ENCODE data around the gene ATG4D. TPM values are rescaled to one million over a fixed set of nuclear protein-coding genes. Genes with fewer than 3 reads are reported as not detected.

ATG4D gene
- total and polyA plus RNA-seq, 2 experiments from 2014 or later: 15.1 to 55.5 TPM

DNA sequence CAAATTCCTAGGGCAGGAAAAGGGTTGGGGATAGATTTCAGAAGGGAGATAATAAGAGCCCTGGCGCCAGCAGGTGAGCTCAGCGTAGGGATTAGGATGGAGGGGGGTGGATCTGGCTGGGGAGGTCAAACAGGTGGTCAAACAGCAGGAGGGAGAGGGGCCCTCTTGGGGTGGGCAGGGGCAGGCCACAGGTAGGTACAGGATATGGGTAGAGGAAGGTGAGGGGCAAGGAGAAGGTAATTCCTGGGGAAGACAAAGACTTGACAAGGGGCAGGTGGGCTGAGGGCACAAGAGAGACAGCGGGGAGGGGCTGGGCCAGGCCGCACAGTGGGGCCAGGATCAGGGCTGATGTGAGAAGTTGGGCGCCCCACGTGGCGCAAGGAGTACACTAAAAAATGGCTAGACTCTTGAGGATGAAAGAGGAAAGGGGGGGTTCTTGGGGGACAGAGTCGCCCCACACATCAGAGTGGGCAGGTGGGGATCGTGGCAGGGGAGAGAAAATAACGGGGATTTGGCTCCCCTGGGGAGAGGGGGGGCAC, 21.4 kb downstream of the ATG4D start:
- H3K36me3 ChIP-seq (ENCODE audit: insufficient read depth): 0 out of 2 replicates have a peak, but pooled peaks cover 11% of the 10 kb centered on the region
- peak overlapping the region; percentile 87 for H3K27ac ChIP-seq (ENCODE audit: low read depth)
- peak; percentile 75 for DNase-seq (ENCODE audit: low spot score)
- H3K9me2 ChIP-seq (ENCODE audit: insufficient read depth): no peaks in the 10 kb centered on the region
- H3K4me2 ChIP-seq: peak overlapping the region; percentile 93
- peaks cover 29% of the 10 kb centered on the region for H3F3A ChIP-seq (replicated peaks; ENCODE audit: low read depth)
- peak overlapping the region; percentile 94 for H3K4me3 Mint-ChIP-seq
- peaks cover 42% of the 10 kb centered on the region for H3K36me3 Mint-ChIP-seq (ENCODE audit: low read depth)
- H3K9me3 Mint-ChIP-seq: peaks cover 2% of the 10 kb centered on the region; the same call in 2 of the 3 replicates
- H3K27me3 ChIP-seq (ENCODE audit: insufficient read depth): no peaks in the 10 kb centered on the region
- peaks cover 31% of the 10 kb centered on the region for H3K4me1 Mint-ChIP-seq
- TF ChIP-seq, protein P1, sequence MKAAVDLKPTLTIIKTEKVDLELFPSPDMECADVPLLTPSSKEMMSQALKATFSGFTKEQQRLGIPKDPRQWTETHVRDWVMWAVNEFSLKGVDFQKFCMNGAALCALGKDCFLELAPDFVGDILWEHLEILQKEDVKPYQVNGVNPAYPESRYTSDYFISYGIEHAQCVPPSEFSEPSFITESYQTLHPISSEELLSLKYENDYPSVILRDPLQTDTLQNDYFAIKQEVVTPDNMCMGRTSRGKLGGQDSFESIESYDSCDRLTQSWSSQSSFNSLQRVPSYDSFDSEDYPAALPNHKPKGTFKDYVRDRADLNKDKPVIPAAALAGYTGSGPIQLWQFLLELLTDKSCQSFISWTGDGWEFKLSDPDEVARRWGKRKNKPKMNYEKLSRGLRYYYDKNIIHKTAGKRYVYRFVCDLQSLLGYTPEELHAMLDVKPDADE (IDR thresholded peaks at IDR 0.05): no peak
- TF ChIP-seq STAT1 (IDR thresholded peaks at IDR 0.05; ENCODE audit: unreplicated experiment) (no peak), NANOG (IDR thresholded peaks at IDR 0.05; ENCODE audit: borderline replicate concordance) (no peak), EZH2 (IDR thresholded peaks at IDR 0.05; ENCODE audit: low read depth, unreplicated experiment) (no peak), JUNB (IDR thresholded peaks at IDR 0.05; ENCODE audit: unreplicated experiment) (no peak), REST (IDR thresholded peaks at IDR 0.05; ENCODE audit: unreplicated experiment) (no peak), CREB1 (CRISPR knock-in tag; IDR thresholded peaks at IDR 0.05; ENCODE audit: low read depth) (no peak)
- TF ChIP-seq, protein P2, sequence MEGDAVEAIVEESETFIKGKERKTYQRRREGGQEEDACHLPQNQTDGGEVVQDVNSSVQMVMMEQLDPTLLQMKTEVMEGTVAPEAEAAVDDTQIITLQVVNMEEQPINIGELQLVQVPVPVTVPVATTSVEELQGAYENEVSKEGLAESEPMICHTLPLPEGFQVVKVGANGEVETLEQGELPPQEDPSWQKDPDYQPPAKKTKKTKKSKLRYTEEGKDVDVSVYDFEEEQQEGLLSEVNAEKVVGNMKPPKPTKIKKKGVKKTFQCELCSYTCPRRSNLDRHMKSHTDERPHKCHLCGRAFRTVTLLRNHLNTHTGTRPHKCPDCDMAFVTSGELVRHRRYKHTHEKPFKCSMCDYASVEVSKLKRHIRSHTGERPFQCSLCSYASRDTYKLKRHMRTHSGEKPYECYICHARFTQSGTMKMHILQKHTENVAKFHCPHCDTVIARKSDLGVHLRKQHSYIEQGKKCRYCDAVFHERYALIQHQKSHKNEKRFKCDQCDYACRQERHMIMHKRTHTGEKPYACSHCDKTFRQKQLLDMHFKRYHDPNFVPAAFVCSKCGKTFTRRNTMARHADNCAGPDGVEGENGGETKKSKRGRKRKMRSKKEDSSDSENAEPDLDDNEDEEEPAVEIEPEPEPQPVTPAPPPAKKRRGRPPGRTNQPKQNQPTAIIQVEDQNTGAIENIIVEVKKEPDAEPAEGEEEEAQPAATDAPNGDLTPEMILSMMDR (conservative IDR thresholded peaks at IDR 0.05; ENCODE audit: low read depth in 2 of 2): peak; percentile 24 to 40; a peak in 3 of 4 replicates
- peaks cover 5% of the 10 kb centered on the region for H4K20me1 ChIP-seq (replicated peaks; ENCODE audit: insufficient read depth)
- H3K4me3 ChIP-seq: peak overlapping the region; percentile 92
- peaks cover 27% of the 10 kb centered on the region for H3K27me3 Mint-ChIP-seq (ENCODE audit: insufficient read depth, low read depth, poor library complexity)
- peak; percentile 29 for ATAC-seq
- H2AFZ ChIP-seq: peak overlapping the region; percentile 91
- peaks cover 23% of the 10 kb centered on the region for H3K4me1 ChIP-seq (ENCODE audit: insufficient read depth)
- H3K79me2 ChIP-seq (replicated peaks; ENCODE audit: insufficient read depth): peaks cover 12% of the 10 kb centered on the region
- H3K27ac Mint-ChIP-seq: peak overlapping the region; percentile 94

All from GM23338 (cell line).